Spleen (tissue), 11 donors: ENCODE measurements around the gene SLC27A3. TPM values are rescaled to one million over a fixed set of nuclear protein-coding genes. Genes with fewer than 3 reads are reported as not detected.

Experiments
- DNase-seq: peaks from one replicate; pipeline ENCODE4 v3.0.0-alpha.2; 2020
- H3K27ac ChIP-seq, 8 donors: fragments of 200-600 bp; sonication (generic) in 7 of 8; 1 replicate in 4 of 8; 2 replicates in 4 of 8; pipeline versions ENCODE4 v1.5.0 to v1.8.0; 2016 to 2021; ENCODE audit warnings: inconsistent platforms in 4 of 8, mild to moderate bottlenecking in 4 of 8, moderate library complexity in 1 of 8
- H3K27me3 ChIP-seq, 7 donors: fragments of 200-600 bp; sonication (generic) in 6 of 7; replicated peaks in 1 of 7; 1 replicate in 4 of 7; 2 replicates in 3 of 7; pipeline versions ENCODE4 v1.5.0 to v1.8.0; 2016 to 2021; ENCODE audit warnings: inconsistent platforms in 3 of 7, mild to moderate bottlenecking in 1 of 7
- H3K36me3 ChIP-seq, 6 donors: fragments of 200-600 bp; sonication (generic) in 5 of 6; 1 replicate in 4 of 6; 2 replicates in 2 of 6; pipeline versions ENCODE4 v1.5.0 to v1.8.0; 2016 to 2021; ENCODE audit warnings: inconsistent platforms in 2 of 6
- H3K4me1 ChIP-seq, 6 donors: fragments of 200-600 bp; sonication (generic) in 5 of 6; 1 replicate in 3 of 6; 2 replicates in 3 of 6; pipeline versions ENCODE4 v1.5.0 to v1.8.0; 2016 to 2021; ENCODE audit warnings: inconsistent platforms in 3 of 6
- H3K4me3 ChIP-seq, 8 donors: fragments of 200-600 bp; sonication (generic) in 7 of 8; 1 replicate in 4 of 8; 2 replicates in 4 of 8; pipeline versions ENCODE4 v1.5.0 to v1.8.0; 2016 to 2021; ENCODE audit warnings: inconsistent platforms in 4 of 8, mild to moderate bottlenecking in 4 of 8, moderate library complexity in 2 of 8
- H3K9me3 ChIP-seq, 8 donors: fragments of 200-600 bp; sonication (generic) in 7 of 8; 1 replicate in 4 of 8; 2 replicates in 4 of 8; pipeline versions ENCODE4 v1.5.0 to v1.8.0; 2016 to 2021; ENCODE audit warnings: inconsistent platforms in 4 of 8
- POLR2A ChIP-seq, 3 donors: fragments of 450-650 bp; IDR thresholded peaks; one replicate each; pipeline ENCODE4 v1.5.1; 2017; ENCODE audit warnings: antibody characterized with exemption in 3 of 3, mild to moderate bottlenecking in 1 of 3
- POLR2AphosphoS5 ChIP-seq, 3 donors: sonication (generic); formaldehyde crosslinking; IDR thresholded peaks; one replicate each; pipeline ENCODE4 v1.5.1; 2017; ENCODE audit warnings: antibody characterized with exemption in 3 of 3
- WGBS, 5 donors: extraction: QIAGEN DNeasy Blood & Tissue Kit in 3 of 5; methylation state at CpG; one replicate each; pipeline versions ENCODE4 v1.1.5 to v1.1.7; 2013 to 2018; 5-methylcytosine and 5-hydroxymethylcytosine counted together
- intact Hi-C: fragments of 100-400 bp; cut with DNase I; formaldehyde crosslinking; loops from one replicate; pipeline ENCODE4 v1.15.0; 2023; ENCODE audit warnings: low total_unique reads
- polyA plus RNA-seq, 3 donors: library from polyadenylated mRNA; stranded (reverse); fragments of 200-250 nt; gene quantifications; one replicate each; pipeline ENCODE4 v1.2.1, GENCODE V29; 2013
- total RNA-seq, 7 donors: library from RNA; depleted of rRNA in 3 of 7; stranded (reverse); fragments of >200 nt in 3 of 7; fragmentation: NEBNext Ultra II Directional in 4 of 7; extraction: Animal tissue kit (Norgen Biotek cat#: 25700) in 4 of 7; gene quantifications; one replicate each; pipeline versions ENCODE4 v1.1.0 to v1.2.1, GENCODE V29; 2016 to 2021
- TF ChIP-seq, protein P1 (sequence below), 11 experiments: fragments of 200-600 bp in 7 of 11; fragments of 450-650 bp in 4 of 11; sonication (generic) in 4 of 11; IDR thresholded peaks in 8 of 11; conservative IDR thresholded peaks in 3 of 11; 1 replicate in 7 of 11; 2 replicates in 4 of 11; pipeline versions ENCODE4 v1.4.0 to v1.8.0; 2016 to 2021; ENCODE audit warnings: antibody characterized with exemption in 11 of 11, inconsistent platforms in 4 of 11, mild to moderate bottlenecking in 1 of 11
- donor health status: healthy with polysubstance abuse.
- donor health status: DM: no; HTN: no; CAD: no; lungs with moderate emphysema.
- donor health status: DM: no; HTN: no; CAD: no.
- donor health status: Bipolar disorder and iron deficiency.
- donor health status: healthy.
- donor health status: DM: no; HTN: no; CAD: no.
- donor health status: DM: yes; HTN: yes; CAD: no.

SLC27A3 gene
- total and polyA plus RNA-seq, 10 donors = 11.1 to 54.5 (median 21.9) TPM

DNA sequence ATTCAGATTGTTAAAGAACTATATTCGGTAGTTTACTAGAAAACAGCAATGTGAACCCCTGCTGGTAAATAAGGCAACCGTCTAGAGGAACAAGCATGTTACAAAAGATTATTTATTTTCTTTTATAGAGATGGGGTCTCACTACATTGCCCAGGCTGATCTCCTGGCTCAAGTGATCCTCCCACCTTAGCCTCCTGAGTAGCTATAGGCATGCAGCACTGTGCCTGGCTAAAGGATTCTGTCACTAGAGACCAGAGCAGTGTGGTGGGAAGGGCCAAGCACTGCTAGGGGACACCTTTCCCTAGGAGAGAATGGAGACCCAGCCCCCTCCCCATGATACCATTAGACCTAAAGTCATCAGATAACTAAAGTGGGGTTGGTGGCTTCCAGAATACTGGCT lies 28.9 kb downstream of the SLC27A3 start:
- Histone ChIP-seq H3K4me1 (peaks cover 8 to 49% (median 35%) of the 10 kb centered on the region in 6 donors), H3K36me3 (peaks cover 0 to 56% (median 21%) of the 10 kb centered on the region in 6 donors), H3K27me3 (no peaks in the 10 kb centered on the region), H3K9me3 (no peaks in the 10 kb centered on the region), H3K4me3 (no peak overlapping the region), H3K27ac (peak overlapping the region in 6 of 8 donors; percentile 10 to 90 (median 86))
- 63 to 85% (median 78%) methylated on average over 2 of the region's 2 CpGs for WGBS, 5 donors
- intact Hi-C loops = no loop called here
- TF ChIP-seq, protein P1, sequence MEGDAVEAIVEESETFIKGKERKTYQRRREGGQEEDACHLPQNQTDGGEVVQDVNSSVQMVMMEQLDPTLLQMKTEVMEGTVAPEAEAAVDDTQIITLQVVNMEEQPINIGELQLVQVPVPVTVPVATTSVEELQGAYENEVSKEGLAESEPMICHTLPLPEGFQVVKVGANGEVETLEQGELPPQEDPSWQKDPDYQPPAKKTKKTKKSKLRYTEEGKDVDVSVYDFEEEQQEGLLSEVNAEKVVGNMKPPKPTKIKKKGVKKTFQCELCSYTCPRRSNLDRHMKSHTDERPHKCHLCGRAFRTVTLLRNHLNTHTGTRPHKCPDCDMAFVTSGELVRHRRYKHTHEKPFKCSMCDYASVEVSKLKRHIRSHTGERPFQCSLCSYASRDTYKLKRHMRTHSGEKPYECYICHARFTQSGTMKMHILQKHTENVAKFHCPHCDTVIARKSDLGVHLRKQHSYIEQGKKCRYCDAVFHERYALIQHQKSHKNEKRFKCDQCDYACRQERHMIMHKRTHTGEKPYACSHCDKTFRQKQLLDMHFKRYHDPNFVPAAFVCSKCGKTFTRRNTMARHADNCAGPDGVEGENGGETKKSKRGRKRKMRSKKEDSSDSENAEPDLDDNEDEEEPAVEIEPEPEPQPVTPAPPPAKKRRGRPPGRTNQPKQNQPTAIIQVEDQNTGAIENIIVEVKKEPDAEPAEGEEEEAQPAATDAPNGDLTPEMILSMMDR (IDR thresholded peaks at IDR 0.05 in 8 of 11, conservative IDR thresholded peaks at IDR 0.05 in 3 of 11) = no peak
- no peak for TF ChIP-seq POLR2A (IDR thresholded peaks at IDR 0.05)
- TF ChIP-seq POLR2AphosphoS5 (IDR thresholded peaks at IDR 0.05) = no peak
- no peak for DNase-seq

DNA sequence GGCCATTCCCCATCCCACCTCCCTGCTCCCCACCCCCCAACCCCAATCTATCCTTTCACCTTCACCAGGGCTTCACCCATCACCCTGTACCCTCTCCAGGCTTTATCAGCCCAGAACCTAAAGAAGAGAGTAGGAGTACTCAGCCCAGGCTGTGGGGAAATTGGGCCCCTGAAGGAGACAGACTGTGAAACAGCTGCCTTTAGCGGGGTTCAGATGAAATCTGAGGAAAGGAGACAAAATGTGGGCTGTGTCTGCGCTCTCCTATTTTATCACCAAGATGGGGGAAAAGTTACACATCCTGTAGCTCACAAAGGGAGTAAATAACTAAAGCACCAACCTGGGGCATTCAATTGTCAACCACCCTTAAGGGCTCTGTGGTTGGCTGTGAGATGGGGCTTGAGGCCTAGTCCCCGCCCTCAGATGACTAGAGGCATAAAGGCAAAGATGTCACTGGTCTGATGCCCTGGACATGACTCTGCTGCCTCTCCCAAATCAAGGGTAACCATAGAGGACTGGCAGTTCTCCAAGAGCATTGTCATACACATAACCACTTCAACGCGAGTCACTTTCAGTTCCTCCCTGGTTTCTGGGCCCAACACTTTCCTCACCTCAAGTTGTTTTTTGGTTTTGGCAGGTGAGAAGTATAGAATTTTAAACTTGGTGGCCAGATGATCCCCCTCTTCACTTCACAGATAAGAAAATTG lies 30.0 kb downstream of the SLC27A3 start:
- peak overlapping the region; percentile 10 to 90 (median 82) for H3K27ac ChIP-seq
- TF ChIP-seq POLR2A (IDR thresholded peaks at IDR 0.05) (no peak), POLR2AphosphoS5 (IDR thresholded peaks at IDR 0.05) (peak in 2 of 3 donors; percentile 28 to 89)
- TF ChIP-seq, protein P1 (IDR thresholded peaks at IDR 0.05 in 8 of 11, conservative IDR thresholded peaks at IDR 0.05 in 3 of 11) = no peak
- H3K4me3 ChIP-seq = no peak overlapping the region
- H3K36me3 ChIP-seq = peaks cover 0 to 59% (median 30%) of the 10 kb centered on the region in 6 donors
- no peaks in the 10 kb centered on the region for H3K9me3 ChIP-seq
- H3K4me1 ChIP-seq = peaks cover 8 to 49% (median 35%) of the 10 kb centered on the region in 6 donors
- H3K27me3 ChIP-seq = no peaks in the 10 kb centered on the region
- intact Hi-C loops = no loop called here
- DNase-seq = peak; percentile 83
- 31 to 43% (median 38%) methylated on average over 5 of the region's 5 CpGs for WGBS, 5 donors

DNA sequence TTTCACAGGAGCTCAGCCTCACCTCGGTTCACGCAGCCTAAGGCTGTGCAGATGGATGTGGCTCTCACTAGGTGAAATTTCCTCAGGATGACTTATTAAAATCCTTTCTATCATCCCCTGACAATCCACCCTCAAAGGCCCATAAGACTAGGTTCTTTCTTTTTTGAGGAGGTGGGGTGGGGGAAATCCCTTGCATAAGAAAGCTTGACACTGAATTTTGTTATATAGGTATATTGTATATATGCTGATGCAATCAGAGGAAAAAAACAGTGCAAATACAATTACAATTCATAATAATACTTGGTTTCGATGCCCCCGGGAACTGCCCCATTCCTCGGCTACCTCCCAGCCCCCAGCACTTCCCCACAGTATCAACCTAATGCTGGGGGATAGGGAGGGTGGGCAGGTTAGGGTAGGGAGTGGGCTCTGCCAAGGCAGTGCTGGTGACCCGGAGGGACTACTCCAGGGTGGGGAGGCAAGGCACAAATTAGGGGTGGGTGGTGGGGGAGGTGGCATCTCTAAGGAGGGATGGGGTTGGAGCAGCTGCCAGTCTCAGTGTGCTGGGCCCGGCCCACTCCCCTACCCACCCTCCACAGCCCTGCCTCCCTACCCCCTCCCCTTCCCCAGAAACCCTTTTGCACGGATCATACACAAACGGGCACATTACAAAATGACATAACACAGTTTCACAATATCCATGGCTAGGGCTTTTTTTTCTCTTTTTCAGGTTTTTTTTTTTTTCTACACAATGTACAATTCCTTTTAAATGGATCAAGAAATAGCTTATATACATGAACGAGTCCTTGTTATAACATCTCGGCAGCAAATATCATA lies 30.9 kb downstream of the SLC27A3 start:
- no peaks in the 10 kb centered on the region for H3K27me3 ChIP-seq
- no peaks in the 10 kb centered on the region for H3K9me3 ChIP-seq
- intact Hi-C loops = no loop called here
- TF ChIP-seq, protein P1 (IDR thresholded peaks at IDR 0.05 in 8 of 11, conservative IDR thresholded peaks at IDR 0.05 in 3 of 11) = no peak
- TF ChIP-seq POLR2A (IDR thresholded peaks at IDR 0.05) = no peak
- TF ChIP-seq POLR2AphosphoS5 (IDR thresholded peaks at IDR 0.05) = no peak
- peaks cover 8 to 49% (median 35%) of the 10 kb centered on the region in 6 donors for H3K4me1 ChIP-seq
- no peak overlapping the region for H3K4me3 ChIP-seq
- H3K27ac ChIP-seq = peak overlapping the region; percentile 10 to 90 (median 82)
- 65 to 84% (median 68%) methylated on average over 11 of the region's 11 CpGs for WGBS, 5 donors
- peaks cover 0 to 66% (median 40%) of the 10 kb centered on the region in 6 donors for H3K36me3 ChIP-seq
- DNase-seq = no peak
